HepG2 (cell line): ENCODE data around the gene BTBD19. TPM values are rescaled to one million over a fixed set of nuclear protein-coding genes. Genes with fewer than 3 reads are reported as not detected.
A peak's percentile ranks its signal among the peaks of the same experiment; 100 is the strongest.

ENCODE experiments used
- AFF4 ChIP-seq: sonication (generic); formaldehyde crosslinking; IDR thresholded peaks from 2 replicates; pipeline ENCODE4 v1.4.0; 2020; ENCODE audit warnings: missing genetic modification reagents
- ETV6 ChIP-seq: sonication (generic); formaldehyde crosslinking; conservative IDR thresholded peaks from 2 replicates; pipeline ENCODE4 v1.4.0; 2020; ENCODE audit warnings: missing genetic modification reagents
- FOXP4 ChIP-seq: sonication (generic); formaldehyde crosslinking; IDR thresholded peaks from 2 replicates; pipeline ENCODE4 v1.4.0; 2020; ENCODE audit warnings: missing genetic modification reagents
- ISX ChIP-seq: sonication (generic); formaldehyde crosslinking; conservative IDR thresholded peaks from 2 replicates; pipeline ENCODE4 v1.5.0; 2020; ENCODE audit warnings: missing genetic modification reagents
- MTA3 ChIP-seq: sonication (generic); formaldehyde crosslinking; IDR thresholded peaks from 2 replicates; pipeline ENCODE4 v1.4.0; 2020; ENCODE audit warnings: missing genetic modification reagents
- NAIF1 ChIP-seq: sonication (generic); formaldehyde crosslinking; IDR thresholded peaks from 2 replicates; pipeline ENCODE4 v1.5.0; 2020; ENCODE audit warnings: mild to moderate bottlenecking, missing genetic modification reagents, borderline replicate concordance
- NR3C1 ChIP-seq: sonication (generic); formaldehyde crosslinking; IDR thresholded peaks from 2 replicates; pipeline ENCODE4 v1.4.0; 2020; ENCODE audit warnings: missing genetic modification reagents
- PHF5A ChIP-seq: IDR thresholded peaks from one replicate; pipeline ENCODE4 v1.6.1; 2018; ENCODE audit warnings: low read depth, missing genetic modification reagents; ENCODE audit not compliant: unreplicated experiment
- PRDM10 ChIP-seq: sonication (generic); formaldehyde crosslinking; IDR thresholded peaks from 2 replicates; pipeline ENCODE4 v1.4.0; 2020; ENCODE audit warnings: low read depth, missing genetic modification reagents
- RAD21 ChIP-seq: fragments of 450-650 bp; formaldehyde crosslinking; IDR thresholded peaks from 2 replicates; pipeline ENCODE4 v1.5.0; 2020; ENCODE audit warnings: mild to moderate bottlenecking
- TEAD2 ChIP-seq: sonication (generic); formaldehyde crosslinking; IDR thresholded peaks from 2 replicates; pipeline ENCODE4 v1.9.0; 2021; ENCODE audit warnings: missing genetic modification reagents
- ZNF224 ChIP-seq: sonication (generic); formaldehyde crosslinking; IDR thresholded peaks from 2 replicates; pipeline ENCODE4 v1.5.0; 2020; ENCODE audit warnings: mild to moderate bottlenecking, missing genetic modification reagents
- ZNF512 ChIP-seq: sonication (generic); formaldehyde crosslinking; IDR thresholded peaks from 2 replicates; pipeline ENCODE4 v1.4.0; 2020; ENCODE audit warnings: mild to moderate bottlenecking, missing genetic modification reagents
- ZNF598 ChIP-seq: sonication (generic); formaldehyde crosslinking; IDR thresholded peaks from 2 replicates; pipeline ENCODE4 v1.5.1; 2020; ENCODE audit warnings: mild to moderate bottlenecking, missing genetic modification reagents, borderline replicate concordance
- ZNF672 ChIP-seq: sonication (generic); formaldehyde crosslinking; IDR thresholded peaks from 2 replicates; pipeline ENCODE4 v1.8.1; 2022; ENCODE audit warnings: missing genetic modification reagents
- polyA plus RNA-seq, 8 experiments: library from polyadenylated mRNA; depleted of rRNA in 3 of 8; stranded (reverse) in 7 of 8; unstranded in 1 of 8; fragments of >200 nt; fragmentation: Illumina TruSeq in 4 of 8; extraction: Trizol in 4 of 8; gene quantifications; 2 replicates each; pipeline versions ENCODE4 v1.2.1 to v1.2.3, GENCODE V29; 2011 to 2016; ENCODE audit warnings: low read depth in 4 of 8, missing spikeins in 1 of 8, mixed read lengths in 1 of 8; ENCODE audit not compliant: insufficient read depth in 1 of 8
- total RNA-seq, 5 experiments: library from RNA; depleted of rRNA; stranded (reverse); fragments of >200 nt; fragmentation: Illumina TruSeq; extraction: Trizol; gene quantifications; 2 replicates each; pipeline ENCODE4 v1.2.3, GENCODE V29; 2016; ENCODE audit warnings: low read depth in 1 of 5

Gene BTBD19
- total and polyA plus RNA-seq, 2 of the 13 experiments (the other 11 are each of a cell fraction or from before 2014, with no cell fraction given) = 2.7 to 6.7 TPM

GRCh38 chr1:44826375-44827196, 18.3 kb downstream of the BTBD19 start (continued):
- TF ChIP-seq PRDM10 (CRISPR knock-in tag) = no peak
- TF ChIP-seq ZNF598 (CRISPR knock-in tag) = no peak
- TF ChIP-seq TEAD2 (CRISPR knock-in tag) = no peak
- no peak for TF ChIP-seq NR3C1
- no peak for TF ChIP-seq MTA3 (CRISPR knock-in tag)
- TF ChIP-seq PHF5A (CRISPR knock-in tag) = no peak
- TF ChIP-seq NAIF1 = 0 out of 2 replicates have a peak, but pooled peaks have one; percentile 67
- peak; percentile 28; the same call in 1 of the 2 replicates for TF ChIP-seq FOXP4
- TF ChIP-seq ETV6 (CRISPR knock-in tag) = no peak
- peak; percentile 22; the same call in 1 of the 2 replicates for TF ChIP-seq RAD21
- TF ChIP-seq AFF4 (CRISPR knock-in tag) = no peak; the same call in 1 of the 2 replicates
- no peak for TF ChIP-seq ISX (CRISPR knock-in tag)
- TF ChIP-seq ZNF512 (CRISPR knock-in tag) = peak; percentile 61; the same call in 1 of the 2 replicates
- TF ChIP-seq ZNF672 = no peak
- TF ChIP-seq ZNF224 (CRISPR knock-in tag) = no peak
